Neural cell (in vitro differentiated cells): ENCODE results near the gene KCNIP4.

Source experiments
- POLR2AphosphoS5 ChIP-seq: IDR thresholded peaks from 2 replicates; pipeline ENCODE4 v1.6.1; 2012
- RAD21 ChIP-seq: fragments of 450-650 bp; conservative IDR thresholded peaks from 2 replicates; pipeline ENCODE4 v1.6.1; 2014; ENCODE audit warnings: antibody characterized with exemption, mild to moderate bottlenecking, moderate library complexity
- REST ChIP-seq: IDR thresholded peaks from 2 replicates; pipeline ENCODE4 v1.6.1; 2012; ENCODE audit warnings: borderline replicate concordance
- TF ChIP-seq, protein P1 (sequence below): fragments of 450-650 bp; IDR thresholded peaks from 2 replicates; pipeline ENCODE4 v1.5.1; 2014; ENCODE audit warnings: antibody characterized with exemption, mild to moderate bottlenecking, moderate library complexity; ENCODE audit not compliant: poor library complexity, severe bottlenecking

DNA sequence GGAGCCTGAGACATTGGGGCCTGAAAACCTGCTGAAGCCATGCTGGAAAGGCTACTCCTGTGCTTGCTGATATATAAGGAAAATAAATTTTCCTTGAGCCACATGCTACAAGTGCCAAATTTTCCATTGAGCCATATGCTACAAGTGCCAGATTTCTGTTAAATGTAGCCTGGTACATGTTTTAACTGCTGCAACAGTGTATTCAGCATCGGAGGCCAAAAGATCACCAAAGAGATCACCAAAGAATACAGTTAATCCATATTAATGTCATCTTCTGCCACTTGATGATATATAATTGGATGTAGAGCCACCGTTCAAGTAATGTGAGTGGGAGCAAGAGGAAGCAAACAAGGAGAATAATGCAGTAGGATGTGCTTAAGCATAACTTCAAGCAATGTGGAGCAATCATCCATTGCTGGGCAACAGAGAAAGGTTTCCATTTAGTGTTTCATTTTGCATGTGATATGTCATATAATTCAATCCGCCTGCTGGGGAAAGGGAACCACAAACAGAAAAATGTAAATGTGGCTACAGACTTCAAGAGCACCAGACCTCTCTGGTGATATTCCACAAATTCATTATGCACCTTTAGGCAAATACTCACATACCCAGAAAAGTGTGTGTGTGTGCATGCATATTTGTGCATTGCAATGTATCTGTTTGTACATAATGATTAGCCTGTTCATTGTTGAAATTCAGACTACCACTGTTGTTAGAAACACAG lies 295.9 kb downstream of the KCNIP4 start:
- TF ChIP-seq, protein P1, sequence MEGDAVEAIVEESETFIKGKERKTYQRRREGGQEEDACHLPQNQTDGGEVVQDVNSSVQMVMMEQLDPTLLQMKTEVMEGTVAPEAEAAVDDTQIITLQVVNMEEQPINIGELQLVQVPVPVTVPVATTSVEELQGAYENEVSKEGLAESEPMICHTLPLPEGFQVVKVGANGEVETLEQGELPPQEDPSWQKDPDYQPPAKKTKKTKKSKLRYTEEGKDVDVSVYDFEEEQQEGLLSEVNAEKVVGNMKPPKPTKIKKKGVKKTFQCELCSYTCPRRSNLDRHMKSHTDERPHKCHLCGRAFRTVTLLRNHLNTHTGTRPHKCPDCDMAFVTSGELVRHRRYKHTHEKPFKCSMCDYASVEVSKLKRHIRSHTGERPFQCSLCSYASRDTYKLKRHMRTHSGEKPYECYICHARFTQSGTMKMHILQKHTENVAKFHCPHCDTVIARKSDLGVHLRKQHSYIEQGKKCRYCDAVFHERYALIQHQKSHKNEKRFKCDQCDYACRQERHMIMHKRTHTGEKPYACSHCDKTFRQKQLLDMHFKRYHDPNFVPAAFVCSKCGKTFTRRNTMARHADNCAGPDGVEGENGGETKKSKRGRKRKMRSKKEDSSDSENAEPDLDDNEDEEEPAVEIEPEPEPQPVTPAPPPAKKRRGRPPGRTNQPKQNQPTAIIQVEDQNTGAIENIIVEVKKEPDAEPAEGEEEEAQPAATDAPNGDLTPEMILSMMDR = no peak
- TF ChIP-seq RAD21 = no peak
- no peak for TF ChIP-seq REST
- no peak for TF ChIP-seq POLR2AphosphoS5
